HG03460 (cell line): ENCODE data around the gene SARM1.
"Not testable (repeated sequence)": the region's sequence is repeated elsewhere in the genome, so short reads cannot be mapped to it uniquely, and the experiment has no call there.

ENCODE experiments used
- ATAC-seq: cut with Tn5 transposase; IDR thresholded peaks from one replicate; pipeline ENCODE4 v1.9.1; 2021; ENCODE audit not compliant: unreplicated experiment

SARM1 gene

DNA sequence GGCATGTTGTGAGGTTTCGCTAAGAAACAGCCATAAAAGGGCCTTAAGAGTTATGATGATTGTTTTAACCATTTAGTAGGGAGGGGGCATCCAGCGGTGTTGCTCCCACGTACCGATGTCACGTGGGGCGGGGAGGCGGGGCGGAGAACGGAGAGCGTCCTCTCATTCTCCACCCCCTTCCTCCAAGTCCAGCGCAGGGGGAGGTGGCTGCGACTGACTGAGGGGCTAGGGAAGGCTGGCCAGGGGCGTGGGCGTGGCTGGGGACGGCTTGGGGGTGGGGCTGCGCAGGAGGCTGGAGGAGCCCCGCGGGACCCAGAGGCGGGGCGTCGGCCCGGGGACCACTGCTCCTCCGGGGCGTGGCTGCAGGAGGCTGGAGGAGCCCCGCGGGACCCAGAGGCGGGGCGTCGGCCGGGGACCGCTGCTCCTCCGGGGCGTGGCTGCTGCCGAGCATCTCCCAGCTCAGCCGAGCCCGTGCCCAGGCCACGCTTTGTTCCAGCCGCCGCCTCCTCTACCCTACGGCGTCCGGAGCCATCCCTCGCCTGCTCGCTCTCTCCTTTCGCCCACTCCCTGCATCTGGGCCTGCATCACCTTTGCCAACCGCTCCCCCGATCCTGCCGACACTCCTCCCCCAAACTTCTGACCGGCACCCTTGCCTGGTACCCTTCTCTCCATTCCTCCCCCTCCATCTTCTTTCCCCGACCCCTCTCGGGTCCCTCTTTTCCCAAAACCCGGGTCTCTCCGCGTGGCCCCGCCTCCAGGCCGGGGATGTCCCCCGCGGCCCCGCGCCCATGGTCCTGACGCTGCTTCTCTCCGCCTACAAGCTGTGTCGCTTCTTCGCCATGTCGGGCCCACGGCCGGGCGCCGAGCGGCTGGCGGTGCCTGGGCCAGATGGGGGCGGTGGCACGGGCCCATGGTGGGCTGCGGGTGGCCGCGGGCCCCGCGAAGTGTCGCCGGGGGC is at the start of gene SARM1:
Gene SARM1 (plus strand): TSS at position 450 of the 958 bp plus-strand sequence. CDS start 339 bp downstream, at position 789.
- ATAC-seq: peak; percentile 68

- no peak for ATAC-seq
These were observed 47.2 kb upstream of the SARM1 start for GRCh38 chr17:28324267-28324745.

GRCh38 chr17:28324781-28325180 is 46.7 kb upstream of the SARM1 start:
- ATAC-seq: no peak

GRCh38 chr17:28325211-28325610 is 46.3 kb upstream of the SARM1 start:
- ATAC-seq: no peak

DNA sequence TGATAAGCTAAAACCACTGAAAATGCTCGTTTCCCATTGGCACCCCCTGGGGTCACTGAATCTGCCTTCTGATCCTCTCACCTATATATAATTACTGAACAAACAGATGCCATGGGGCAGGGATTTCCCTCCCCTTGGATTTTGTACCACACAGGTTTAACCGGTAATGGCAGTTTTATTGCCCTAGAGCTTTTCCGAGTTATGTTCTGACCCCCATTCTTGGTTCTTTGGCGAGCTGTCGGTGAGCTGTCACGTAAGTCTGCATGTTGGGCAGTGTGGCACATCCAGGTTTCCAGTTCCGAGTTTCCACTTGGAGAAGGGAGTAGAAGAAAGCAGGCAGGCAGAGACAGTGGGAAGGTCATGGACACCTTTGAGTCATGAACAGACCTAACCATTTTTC is 45.4 kb upstream of the SARM1 start:
- no peak for ATAC-seq

DNA sequence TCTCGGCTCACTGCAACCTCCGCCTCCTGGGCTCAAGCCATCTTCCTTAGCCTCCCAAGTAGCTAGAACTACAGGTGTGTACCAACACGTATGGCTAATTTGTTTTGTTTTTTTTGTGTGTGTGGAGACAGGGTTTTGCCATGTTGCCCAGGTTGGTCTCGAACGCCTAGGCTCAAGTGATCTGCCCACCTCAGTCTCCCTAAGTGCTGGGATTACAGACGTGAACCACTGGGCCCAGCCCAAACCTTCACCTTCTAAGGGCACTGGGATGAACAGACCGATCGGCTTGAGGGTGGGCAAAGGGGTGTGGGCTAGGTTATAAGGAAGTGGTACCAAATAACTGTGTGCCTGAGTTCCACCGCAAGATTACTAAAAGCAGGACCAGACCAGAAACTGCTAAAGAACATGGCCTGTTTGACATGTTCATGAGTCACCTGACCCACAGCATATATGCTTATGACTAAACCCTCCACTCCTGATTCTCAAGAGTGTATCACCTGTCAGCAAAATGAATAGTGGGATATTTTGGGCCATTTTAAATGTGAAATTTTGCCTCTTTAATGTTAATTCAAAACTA is 44.4 kb upstream of the SARM1 start:
- no peak for ATAC-seq

GRCh38 chr17:28327709-28328108 is 43.8 kb upstream of the SARM1 start:
- ATAC-seq: no peak

- no peak for ATAC-seq
These were observed 43.2 kb upstream of the SARM1 start for GRCh38 chr17:28328325-28328724.

- ATAC-seq: no peak
These were observed 40.8 kb upstream of the SARM1 start for GRCh38 chr17:28330671-28331070.

DNA sequence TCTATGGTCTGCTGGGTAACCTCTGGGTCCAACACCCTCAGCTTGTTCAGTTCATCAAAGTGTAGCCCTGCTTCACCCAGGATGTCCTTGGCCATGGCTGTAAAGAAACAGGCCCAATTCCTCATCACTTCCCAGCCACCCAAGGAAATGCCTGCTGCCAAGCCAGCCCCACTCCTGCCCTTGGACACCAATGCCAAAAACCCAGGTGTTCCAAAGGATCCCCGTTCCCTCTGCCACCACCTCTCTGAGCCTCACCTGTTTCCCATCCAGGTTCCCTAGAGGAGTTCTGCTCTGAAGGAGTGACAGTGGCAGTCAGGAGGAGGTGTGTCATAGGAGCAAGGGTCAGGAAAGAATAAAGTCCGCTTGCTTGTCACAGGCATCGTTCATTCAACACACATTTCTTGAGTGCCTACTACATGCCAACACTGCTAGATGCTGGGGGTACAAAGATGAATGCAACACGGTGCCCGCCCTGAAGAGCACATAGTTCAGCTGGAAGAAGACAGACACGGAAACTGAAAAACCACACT is 39.5 kb upstream of the SARM1 start:
- ATAC-seq: no peak

- no peak for ATAC-seq
These were observed 38.3 kb upstream of the SARM1 start for GRCh38 chr17:28333083-28333746.

GRCh38 chr17:28334171-28334570 is 37.3 kb upstream of the SARM1 start:
- ATAC-seq: no peak

DNA sequence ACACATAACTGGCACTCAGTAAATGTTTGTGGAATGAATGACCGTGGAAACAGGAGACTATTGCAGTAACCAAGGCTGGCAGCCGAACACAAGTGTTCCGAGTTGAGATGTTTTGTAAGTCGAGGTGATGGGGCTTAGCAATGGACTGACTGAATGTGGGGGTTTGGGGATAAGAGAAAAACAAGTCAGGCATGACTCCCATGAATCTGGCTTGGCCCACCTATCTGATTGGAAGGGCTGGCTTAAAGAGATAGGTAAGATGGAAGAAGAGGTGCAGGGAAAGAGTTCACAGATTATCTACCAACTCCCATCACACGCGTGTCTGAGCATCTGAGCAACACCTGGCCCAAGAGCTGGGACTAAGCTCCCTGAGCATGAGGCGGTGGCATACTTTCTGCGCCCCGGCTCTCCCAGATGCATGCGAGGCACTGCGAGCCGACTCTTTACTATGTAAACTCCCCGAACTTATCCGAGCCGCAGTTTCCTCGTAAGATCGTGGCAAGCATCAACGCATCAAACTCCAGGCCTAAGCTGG is 36.8 kb upstream of the SARM1 start:
- ATAC-seq: peak; percentile 0

DNA sequence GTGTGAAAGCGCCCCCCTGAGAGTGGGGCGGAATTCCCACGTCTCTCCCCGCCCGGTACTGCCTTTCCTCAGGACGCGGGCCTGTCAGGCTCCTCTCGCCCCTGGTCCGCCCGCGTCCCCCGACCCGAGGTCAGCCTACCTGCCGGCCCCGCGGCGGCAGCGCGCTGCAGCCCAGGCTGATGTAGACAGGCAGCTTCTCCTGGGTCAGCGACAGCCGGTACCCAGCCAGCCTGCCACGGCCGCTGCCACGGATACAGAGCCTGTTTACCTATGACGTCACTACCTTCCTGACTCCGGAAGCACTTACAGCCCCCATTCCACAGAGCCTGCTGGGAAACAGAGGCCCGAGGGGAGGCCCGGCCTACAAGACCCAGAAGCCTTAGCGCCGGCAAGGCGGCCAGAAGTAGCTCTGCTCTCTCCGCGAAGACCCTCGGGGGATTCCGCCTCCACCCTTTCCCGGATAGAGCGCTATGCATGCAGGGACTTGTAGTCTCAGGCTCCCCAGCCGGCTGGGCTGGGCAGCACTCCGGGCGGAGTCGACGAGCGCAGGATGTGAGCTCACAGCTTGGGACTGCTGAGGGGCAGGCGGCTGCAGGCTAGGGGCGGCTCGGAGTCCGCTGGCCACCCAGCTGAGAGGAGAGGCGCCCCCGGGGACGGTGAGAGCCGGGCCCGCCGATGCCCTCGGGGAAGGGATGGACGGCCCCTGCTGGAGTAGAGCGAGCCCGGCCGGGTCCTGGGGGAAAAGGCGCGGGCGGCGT is 36.1 kb upstream of the SARM1 start, which contains the start of the genes IFT20 and TNFAIP1:
Gene IFT20 (minus strand): TSS at position 272 of the 758 bp plus-strand sequence. CDS start 3,487 bp downstream, outside the sequence.
Gene TNFAIP1 (plus strand): TSS at position 561 of the 758 bp plus-strand sequence. CDS start 3,761 bp downstream, outside the sequence.
- ATAC-seq: peak; percentile 95

- ATAC-seq: no peak
These were observed 35.3 kb upstream of the SARM1 start for GRCh38 chr17:28335959-28336871.

DNA sequence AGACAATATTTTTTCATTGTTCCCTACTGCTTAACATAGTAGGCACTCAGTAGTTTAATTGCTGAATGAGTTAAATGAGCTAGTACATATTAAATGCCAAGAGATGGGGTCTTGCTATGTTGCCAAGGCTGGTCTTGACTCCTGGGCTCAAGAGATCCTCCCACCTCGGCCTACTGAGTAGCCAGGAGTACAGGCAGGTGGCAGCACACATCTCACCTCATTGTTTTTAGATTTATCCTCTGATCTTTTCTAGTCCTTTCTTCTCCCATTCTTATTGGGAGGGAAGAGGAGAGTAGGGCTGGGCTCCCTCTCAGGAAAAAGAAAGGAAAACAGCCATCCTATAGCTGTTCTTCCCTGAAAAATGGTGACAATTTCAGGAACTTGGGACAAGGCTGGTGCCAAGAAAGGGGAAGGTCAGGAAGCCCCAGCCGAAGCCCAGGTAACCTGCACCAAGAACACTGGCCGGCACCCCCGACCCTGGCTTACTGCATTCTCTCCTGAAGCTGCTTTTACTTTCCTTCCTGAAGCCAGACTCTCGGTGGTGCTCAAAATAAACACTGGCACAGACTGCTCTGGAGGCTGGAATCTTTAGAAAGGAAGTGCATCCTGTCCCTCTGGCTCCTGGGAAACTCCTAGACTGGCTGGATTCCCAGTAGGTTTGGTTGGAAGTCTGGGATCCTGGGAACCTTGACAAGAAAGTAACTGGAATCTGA is 33.3 kb upstream of the SARM1 start:
- ATAC-seq: no peak

GRCh38 chr17:28338769-28339212 is 32.7 kb upstream of the SARM1 start:
- not testable (repeated sequence) for ATAC-seq

DNA sequence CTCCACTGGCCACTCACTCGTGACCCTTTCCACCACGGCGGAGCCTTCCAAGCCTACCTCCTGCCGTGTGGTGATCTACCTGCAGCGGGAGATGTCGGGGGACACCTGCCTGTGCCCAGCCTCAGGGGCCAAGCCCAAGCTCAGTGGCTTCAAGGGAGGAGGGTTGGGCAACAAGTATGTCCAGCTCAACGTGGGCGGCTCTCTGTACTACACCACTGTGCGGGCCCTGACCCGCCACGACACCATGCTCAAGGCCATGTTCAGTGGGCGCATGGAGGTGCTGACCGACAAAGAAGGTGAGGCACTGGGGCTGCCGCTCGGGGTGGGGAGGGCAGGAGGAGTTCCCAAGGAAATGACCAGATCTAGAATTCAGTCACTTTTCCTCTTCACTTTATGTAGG is 32.1 kb upstream of the SARM1 start:
- ATAC-seq: no peak
